Measurements from ENCODE around the gene LRRC15.

- no peak for TF ChIP-seq EZH2 (IDR thresholded peaks at IDR 0.05; ENCODE audit: borderline replicate concordance, low read length)
- TF ChIP-seq CTCF (conservative IDR thresholded peaks at IDR 0.05 in 1 of 2, IDR thresholded peaks at IDR 0.05 in 1 of 2; ENCODE audit: extremely low read depth in 1 of 2, insufficient read depth in 1 of 2, low read depth in 1 of 2, low read length in 2 of 2) = no peak
These were observed 61.7 kb downstream of the LRRC15 start for GRCh38 chr3:194307849-194308248.
